OCI-LY7 (cell line): ENCODE data around the gene C2orf74. TPM values are rescaled to one million over a fixed set of nuclear protein-coding genes. Genes with fewer than 3 reads are reported as not detected.
"Not testable (repeated sequence)": the region's sequence is repeated elsewhere in the genome, so short reads cannot be mapped to it uniquely, and the experiment has no call there.

ENCODE experiments used
- BruUV-seq: library from RNA; stranded (reverse); fragments of 400-500 nt; replicated peaks from 2 replicates; lab custom pipeline; 2021; lab: Mats Ljungman, UMichigan
- CTCF ChIA-PET: fragments of 300-600 bp; sonication (Branson Sonifier 250); formaldehyde crosslinking; loops from one replicate; lab custom pipeline; 2022; ENCODE audit warnings: antibody characterized with exemption; ENCODE audit not compliant: unreplicated experiment; lab: Charles Lee
- POLR2A ChIA-PET: fragments of 300-600 bp; sonication (Branson Sonifier 250); formaldehyde crosslinking; loops from one replicate; lab custom pipeline; 2022; ENCODE audit warnings: antibody characterized with exemption; lab: Charles Lee
- DNase-seq: peaks from one replicate; pipeline ENCODE4 v3.0.0-alpha.2; 2015; ENCODE audit warnings: low spot score
- H2AFZ ChIP-seq: fragments of 200-600 bp; sonication (generic), shearing (Covaris generic); 2 replicates; pipeline ENCODE4 v1.6.1; 2014; ENCODE audit warnings: mild to moderate bottlenecking, antibody characterized with exemption, low read length, moderate library complexity
- H3K27ac ChIP-seq: fragments of 200-600 bp; sonication (generic); 2 replicates; pipeline ENCODE4 v1.5.1; 2014; ENCODE audit warnings: mixed run types, low read depth, mild to moderate bottlenecking, moderate library complexity, low read length, inconsistent platforms; ENCODE audit not compliant: poor library complexity, severe bottlenecking
- H3K36me3 ChIP-seq: fragments of 200-600 bp; sonication (generic); 2 replicates; pipeline ENCODE4 v1.6.1; 2014; ENCODE audit warnings: mild to moderate bottlenecking, antibody characterized with exemption, low read length, moderate library complexity, mixed read lengths; ENCODE audit not compliant: insufficient read depth
- H3K4me1 ChIP-seq: fragments of 200-600 bp; sonication (generic); 2 replicates; pipeline ENCODE4 v1.5.1; 2014; ENCODE audit warnings: mild to moderate bottlenecking, low read length; ENCODE audit not compliant: insufficient read depth, poor library complexity, severe bottlenecking
- H3K4me2 ChIP-seq: fragments of 200-600 bp; sonication (generic); 2 replicates; pipeline ENCODE4 v1.6.1; 2014; ENCODE audit warnings: mild to moderate bottlenecking, low read length
- H3K4me3 ChIP-seq: fragments of 200-600 bp; sonication (generic); 2 replicates; pipeline ENCODE4 v1.5.1; 2014; ENCODE audit warnings: mild to moderate bottlenecking, low read depth, low read length; ENCODE audit not compliant: poor library complexity, severe bottlenecking
- H3K79me2 ChIP-seq: fragments of 200-600 bp; sonication (generic); 2 replicates; pipeline ENCODE4 v1.6.1; 2016; ENCODE audit warnings: low read depth, mild to moderate bottlenecking, low read length, moderate library complexity, mixed read lengths; ENCODE audit not compliant: insufficient read depth
- H3K9me2 ChIP-seq: fragments of 200-600 bp; sonication (generic); 2 replicates; pipeline ENCODE4 v1.6.1; 2016; ENCODE audit warnings: mild to moderate bottlenecking, low read length, mixed read lengths; ENCODE audit not compliant: insufficient read depth
- H3K9me3 ChIP-seq: fragments of 200-600 bp; sonication (generic); 2 replicates; pipeline ENCODE4 v1.6.1; 2014; ENCODE audit warnings: mild to moderate bottlenecking, mixed run types, low read length, mixed read lengths
- H4K20me1 ChIP-seq: fragments of 200-600 bp; sonication (generic); 2 replicates; pipeline ENCODE4 v1.6.1; 2014; ENCODE audit warnings: mild to moderate bottlenecking, antibody characterized with exemption, low read length, moderate library complexity, mixed read lengths; ENCODE audit not compliant: insufficient read depth
- CTCF ChIP-seq: fragments of 200-600 bp; sonication (generic); conservative IDR thresholded peaks from 2 replicates; pipeline ENCODE4 v1.5.1; 2014; ENCODE audit warnings: mild to moderate bottlenecking, antibody characterized with exemption, low read length, moderate library complexity, mixed read lengths
- EZH2phosphoT487 ChIP-seq: fragments of 200-600 bp; sonication (generic); IDR thresholded peaks from 2 replicates; pipeline ENCODE4 v1.6.1; 2018; ENCODE audit warnings: low read depth, borderline replicate concordance, mild to moderate bottlenecking, mixed run types, antibody characterized with exemption, low read length, moderate library complexity, mixed read lengths
- intact Hi-C: fragments of 100-400 bp; cut with micrococcal nuclease; formaldehyde crosslinking; loops from one replicate; pipeline ENCODE4 v1.10.0; 2022; ENCODE audit not compliant: unreplicated experiment
- total RNA-seq, 2 experiments: library from RNA; depleted of rRNA in 1 of 2; stranded (reverse); fragments of >200 nt in 1 of 2; shearing (Covaris generic) in 1 of 2; gene quantifications; 2 replicates each; pipeline ENCODE4 v1.2.3, GENCODE V29; 2014 to 2022

Gene C2orf74
- total RNA-seq, 2 experiments from 2014 or later, result 6.4 to 11.5 TPM

- no peaks in the 10 kb centered on the region for H3K79me2 ChIP-seq
- H3K4me2 ChIP-seq, result no peak overlapping the region
- no peaks in the 10 kb centered on the region for H4K20me1 ChIP-seq
- peaks cover 4% of the 10 kb centered on the region for H3K4me1 ChIP-seq
- ChIA-PET CTCF (no interaction called here), POLR2A (no interaction called here)
- H3K36me3 ChIP-seq, result no peaks in the 10 kb centered on the region
- no TSS peak for BruUV-seq
- TF ChIP-seq CTCF (no peak), EZH2phosphoT487 (no peak)
- no peak overlapping the region for H3K4me3 ChIP-seq
- H2AFZ ChIP-seq, result no peak overlapping the region
- no peak for DNase-seq
- no peaks in the 10 kb centered on the region for H3K9me2 ChIP-seq
- H3K27ac ChIP-seq, result no peak overlapping the region
- intact Hi-C loops, result no loop called here
- 0 out of 2 replicates have a peak, but pooled peaks cover 7% of the 10 kb centered on the region for H3K9me3 ChIP-seq
Measured at GRCh38 chr2:61158356-61158955, 3.5 kb upstream of the C2orf74 start.

GRCh38 chr2:61162721-61163120, 733 bp downstream of the C2orf74 start:
- Histone ChIP-seq H3K4me2 (no peak overlapping the region), H3K4me1 (peaks cover 4% of the 10 kb centered on the region), H4K20me1 (no peaks in the 10 kb centered on the region), H3K27ac (no peak overlapping the region), H3K9me3 (0 out of 2 replicates have a peak, but pooled peaks cover 7% of the 10 kb centered on the region), H3K36me3 (peaks cover 16% of the 10 kb centered on the region; the same call in 1 of the 2 replicates), H3K9me2 (no peaks in the 10 kb centered on the region), H3K79me2 (no peaks in the 10 kb centered on the region), H3K4me3 (no peak overlapping the region), H2AFZ (no peak overlapping the region)
- no TSS peak for BruUV-seq
- intact Hi-C loops, result no loop called here
- POLR2A ChIA-PET, result interaction anchor here (0.7 to 1.1 kb wide), 2 partner anchors 12 to 492 kb away, joined by 3 read pairs; no protein-coding TSS in a partner anchor
- DNase-seq, result no peak
- TF ChIP-seq CTCF (no peak), EZH2phosphoT487 (no peak)
- CTCF ChIA-PET, result no interaction called here

- H3K4me1 ChIP-seq, H3K9me3 ChIP-seq, H3K27ac ChIP-seq, CTCF ChIA-PET, DNase-seq, H4K20me1 ChIP-seq, H2AFZ ChIP-seq, H3K79me2 ChIP-seq, POLR2A ChIA-PET, BruUV-seq, H3K4me3 ChIP-seq, H3K4me2 ChIP-seq, H3K9me2 ChIP-seq, intact Hi-C loops: not testable (repeated sequence)
- H3K36me3 ChIP-seq, result peaks cover 16% of the 10 kb centered on the region; the same call in 1 of the 2 replicates
Measured at GRCh38 chr2:61165082-61165481, 3.1 kb downstream of the C2orf74 start.
